Heart left ventricle (tissue), 16 donors: ENCODE measurements around the gene GPX4. TPM values are rescaled to one million over a fixed set of nuclear protein-coding genes. Genes with fewer than 3 reads are reported as not detected.
"Not testable (repeated sequence)": the region's sequence is repeated elsewhere in the genome, so short reads cannot be mapped to it uniquely, and the experiment has no call there.

Source experiments
- ATAC-seq, 4 donors: fragments of 200-7000 bp; cut with Tn5 transposase; one replicate each; pipeline ENCODE4 v1.9.1; 2020 to 2022; ENCODE audit warnings: moderate library complexity in 4 of 4, mild to moderate bottlenecking in 3 of 4, moderate number of reproducible peaks in 1 of 4
- DNase-seq, 5 donors: peaks; one replicate each; pipeline ENCODE4 v3.0.0-alpha.2; 2020
- H3K27ac ChIP-seq, 12 donors: fragments of 200-600 bp; sonication (generic) in 4 of 12; one replicate each; pipeline versions ENCODE4 v1.5.0 to v1.8.0; 2016 to 2022; ENCODE audit warnings: mild to moderate bottlenecking in 2 of 12
- H3K27me3 ChIP-seq, 9 donors: fragments of 200-600 bp; sonication (generic) in 2 of 9; one replicate each; pipeline versions ENCODE4 v1.5.1 to v1.8.0; 2016 to 2022; ENCODE audit warnings: mild to moderate bottlenecking in 3 of 9
- H3K36me3 ChIP-seq, 9 donors: fragments of 200-600 bp; sonication (generic) in 2 of 9; one replicate each; pipeline versions ENCODE4 v1.5.0 to v1.8.0; 2018 to 2022; ENCODE audit warnings: mild to moderate bottlenecking in 2 of 9
- H3K4me1 ChIP-seq, 12 donors: fragments of 200-600 bp; sonication (generic) in 4 of 12; one replicate each; pipeline versions ENCODE4 v1.5.0 to v1.8.0; 2016 to 2022; ENCODE audit warnings: mild to moderate bottlenecking in 3 of 12
- H3K4me3 ChIP-seq, 12 donors: fragments of 200-600 bp; sonication (generic) in 4 of 12; one replicate each; pipeline versions ENCODE4 v1.5.0 to v1.8.0; 2017 to 2022; ENCODE audit warnings: mild to moderate bottlenecking in 9 of 12, moderate library complexity in 4 of 12
- H3K9me3 ChIP-seq, 12 donors: fragments of 200-600 bp; sonication (generic) in 4 of 12; one replicate each; pipeline versions ENCODE4 v1.5.0 to v1.8.0; 2016 to 2022; ENCODE audit warnings: mild to moderate bottlenecking in 1 of 12
- POLR2A ChIP-seq, 2 donors: fragments of 450-650 bp; IDR thresholded peaks; one replicate each; pipeline ENCODE4 v1.6.1; 2017; ENCODE audit warnings: antibody characterized with exemption in 2 of 2, mild to moderate bottlenecking in 2 of 2, moderate library complexity in 2 of 2
- WGBS, 4 donors: extraction: QIAGEN DNeasy Blood & Tissue Kit in 2 of 4; methylation state at CpG; one replicate each; pipeline versions ENCODE4 v1.1.5 to v1.1.7; 2013 to 2018; 5-methylcytosine and 5-hydroxymethylcytosine counted together
- intact Hi-C, 10 donors: fragments of 100-400 bp; cut with DNase I; formaldehyde crosslinking; loops; one replicate each; pipeline versions ENCODE4 v1.11.1 to v1.14.2; 2022
- polyA plus RNA-seq, 2 donors: library from polyadenylated mRNA; stranded (reverse); fragments of 200-250 nt; gene quantifications; one replicate each; pipeline ENCODE4 v1.2.3, GENCODE V29; 2013
- total RNA-seq, 9 donors: library from RNA; depleted of rRNA in 2 of 9; stranded (reverse); fragments of >200 nt in 2 of 9; fragmentation: NEBNext Ultra II Directional in 3 of 9; extraction: Animal tissue kit (Norgen Biotek cat#: 25700) in 3 of 9; gene quantifications; one replicate each; pipeline versions ENCODE4 v1.1.0 to v1.2.4, GENCODE V29; 2016 to 2023
- TF ChIP-seq, protein P1 (sequence below), 12 donors: fragments of 200-600 bp; sonication (generic) in 4 of 12; IDR thresholded peaks; one replicate each; pipeline versions ENCODE4 v1.5.0 to v1.8.0; 2018 to 2022; ENCODE audit warnings: antibody characterized with exemption in 12 of 12, mild to moderate bottlenecking in 5 of 12
- donor health status: ischemic (EF 13 %, LVEDD 7.1; RV severe dilation, severe dysfunction).
- donor health status: healthy with polysubstance abuse.
- donor health status: DM: no; HTN: yes; CAD: no.
- donor health status: DM: no; HTN: no; CAD: no.
- donor health status: ischemic (EF 25% LVEDD 6.9; RV normal size, moderate dysfunction).
- donor health status: ischemic (EF 25% LVEDD 5.7; RV mildly dilated, moderate dysfunction).
- donor health status: healthy.
- donor health status: DM: yes; HTN: yes; CAD: no.
- donor health status: ischemic (EF 35%, LVEDD 5.7; RV mildly dilated, moderate dysfunction).
- donor health status: nonischemic (EF 11% LVEDD 7.7; RV severe dilation, severe dysfunction).
- donor health status: DM: yes; HTN: yes; CAD: no.
- donor health status: PGD.
- donor health status: ischemic (EF 29% LVEDD 5.4; RV normal size, mild dysfunction).
- donor health status: nonischemic (EF 23%, LVEDD 6.1; RV moderate dilation, normal function).

The GPX4 gene
- total and polyA plus RNA-seq, 11 donors, result 251 to 590 (median 326) TPM

DNA sequence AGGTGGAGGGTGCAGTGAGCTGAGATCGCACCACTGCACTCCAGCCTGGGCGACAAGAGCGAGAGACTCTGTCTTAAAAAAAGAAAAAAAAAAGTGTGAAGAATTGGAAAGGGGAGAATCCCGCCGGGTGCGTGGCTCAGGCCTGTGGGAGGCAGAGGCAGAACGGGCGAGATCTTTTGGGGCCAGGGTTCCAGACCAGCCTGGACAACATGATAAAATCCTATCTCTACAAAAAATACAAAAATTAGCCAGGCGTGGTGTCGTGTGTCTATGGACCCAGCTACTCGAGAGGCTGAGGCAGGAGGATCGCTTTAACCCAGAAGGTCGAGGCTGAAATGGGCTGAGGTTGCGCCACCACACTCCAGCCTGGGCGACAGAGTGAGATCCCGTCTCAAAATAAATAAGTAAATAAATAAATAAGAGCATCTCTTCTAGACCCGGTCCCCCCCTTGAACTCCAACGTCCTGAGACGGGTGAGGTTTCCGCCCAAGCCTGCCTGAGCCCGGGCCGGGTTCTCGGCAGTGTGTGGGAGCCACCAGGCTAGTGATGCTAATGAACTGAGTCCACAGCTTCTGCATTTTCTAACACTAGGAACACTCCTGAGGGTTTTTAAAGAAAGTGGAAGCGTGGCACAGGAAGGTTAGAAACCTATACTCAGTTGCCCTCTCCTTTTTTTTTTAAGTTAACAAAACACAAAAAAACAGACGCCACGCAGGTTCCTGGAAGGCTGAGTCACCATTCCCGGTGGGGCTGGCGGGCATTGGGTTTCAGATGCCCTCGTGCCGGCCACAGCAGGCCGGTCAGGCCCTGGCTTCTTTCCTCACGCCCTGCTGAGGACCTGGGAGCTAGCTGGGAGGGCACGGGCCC lies 22.0 kb downstream of the GPX4 start:
- H3K4me1 ChIP-seq, result peaks cover 0 to 48% (median 7%) of the 10 kb centered on the region in 12 donors
- no peak for ATAC-seq
- no peak for DNase-seq
- H3K9me3 ChIP-seq, result no peaks in the 10 kb centered on the region
- peak overlapping the region in 1 of 12 donors; percentile 27 for H3K27ac ChIP-seq
- H3K27me3 ChIP-seq, result no peaks in the 10 kb centered on the region
- TF ChIP-seq, protein P1, sequence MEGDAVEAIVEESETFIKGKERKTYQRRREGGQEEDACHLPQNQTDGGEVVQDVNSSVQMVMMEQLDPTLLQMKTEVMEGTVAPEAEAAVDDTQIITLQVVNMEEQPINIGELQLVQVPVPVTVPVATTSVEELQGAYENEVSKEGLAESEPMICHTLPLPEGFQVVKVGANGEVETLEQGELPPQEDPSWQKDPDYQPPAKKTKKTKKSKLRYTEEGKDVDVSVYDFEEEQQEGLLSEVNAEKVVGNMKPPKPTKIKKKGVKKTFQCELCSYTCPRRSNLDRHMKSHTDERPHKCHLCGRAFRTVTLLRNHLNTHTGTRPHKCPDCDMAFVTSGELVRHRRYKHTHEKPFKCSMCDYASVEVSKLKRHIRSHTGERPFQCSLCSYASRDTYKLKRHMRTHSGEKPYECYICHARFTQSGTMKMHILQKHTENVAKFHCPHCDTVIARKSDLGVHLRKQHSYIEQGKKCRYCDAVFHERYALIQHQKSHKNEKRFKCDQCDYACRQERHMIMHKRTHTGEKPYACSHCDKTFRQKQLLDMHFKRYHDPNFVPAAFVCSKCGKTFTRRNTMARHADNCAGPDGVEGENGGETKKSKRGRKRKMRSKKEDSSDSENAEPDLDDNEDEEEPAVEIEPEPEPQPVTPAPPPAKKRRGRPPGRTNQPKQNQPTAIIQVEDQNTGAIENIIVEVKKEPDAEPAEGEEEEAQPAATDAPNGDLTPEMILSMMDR (IDR thresholded peaks at IDR 0.05), result no peak
- TF ChIP-seq POLR2A (IDR thresholded peaks at IDR 0.05), result no peak
- H3K36me3 ChIP-seq, result peaks cover 7 to 99% (median 65%) of the 10 kb centered on the region in 9 donors
- intact Hi-C loops, result loop anchor here in 1 of 10 donors (5.0 kb wide), 1 partner anchor 51 kb away; no protein-coding TSS in a partner anchor
- no peak overlapping the region for H3K4me3 ChIP-seq
- WGBS, 4 donors, result 93 to 95% (median 94%) methylated on average over 32 to 33 of the region's 33 CpGs

- 90 to 95% (median 94%) methylated on average over 30 to 33 of the region's 33 CpGs for WGBS, 4 donors
- DNase-seq, result no peak
- no peaks in the 10 kb centered on the region for H3K9me3 ChIP-seq
- TF ChIP-seq, protein P1 (IDR thresholded peaks at IDR 0.05), result no peak
- no peak for TF ChIP-seq POLR2A (IDR thresholded peaks at IDR 0.05)
- peak overlapping the region in 1 of 12 donors; percentile 27 for H3K27ac ChIP-seq
- peaks cover 5 to 54% (median 17%) of the 10 kb centered on the region in 12 donors for H3K4me1 ChIP-seq
- intact Hi-C loops, result loop anchor here in 1 of 10 donors (5.0 kb wide), 1 partner anchor 50 kb away; no protein-coding TSS in a partner anchor
- ATAC-seq, result no peak
- H3K36me3 ChIP-seq, result peaks cover 7 to 86% (median 52%) of the 10 kb centered on the region in 9 donors
- H3K4me3 ChIP-seq, result no peak overlapping the region
- H3K27me3 ChIP-seq, result no peaks in the 10 kb centered on the region
Measured at GRCh38 chr19:1126984-1127760, 23.4 kb downstream of the GPX4 start.

DNA sequence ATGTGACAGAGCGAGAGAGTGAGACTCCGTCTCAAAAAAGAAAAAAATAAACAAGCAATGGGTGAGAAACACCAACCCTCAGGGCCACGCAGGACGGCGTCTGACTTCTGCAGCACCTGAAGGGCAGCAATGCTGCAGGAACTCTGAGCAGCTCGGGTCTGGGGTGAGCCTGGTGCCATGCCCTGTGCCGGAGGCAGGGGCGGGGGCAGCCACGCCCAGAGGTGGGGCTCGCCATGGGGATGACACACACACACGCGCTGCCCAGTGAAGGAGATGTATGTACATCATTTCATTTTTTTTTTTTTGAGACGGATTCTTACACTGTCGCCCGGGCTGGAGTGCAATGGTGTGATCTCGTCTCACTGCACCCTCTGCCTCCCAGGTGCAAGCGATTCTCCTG lies 24.3 kb downstream of the GPX4 start:
- TF ChIP-seq, protein P1 (IDR thresholded peaks at IDR 0.05), result no peak
- no peak for TF ChIP-seq POLR2A (IDR thresholded peaks at IDR 0.05)
- Histone ChIP-seq H3K27ac (no peak overlapping the region), H3K4me3 (no peak overlapping the region), H3K4me1 (peaks cover 11 to 63% (median 24%) of the 10 kb centered on the region in 12 donors), H3K9me3 (no peaks in the 10 kb centered on the region), H3K36me3 (peaks cover 4 to 76% (median 43%) of the 10 kb centered on the region in 9 donors), H3K27me3 (no peaks in the 10 kb centered on the region)
- DNase-seq (no peak), ATAC-seq (no peak)
- intact Hi-C loops, result loop anchor here in 1 of 10 donors (5.0 kb wide), 1 partner anchor 49 kb away; no protein-coding TSS in a partner anchor
- 91 to 98% (median 96%) methylated on average over 17 of the region's 17 CpGs for WGBS, 4 donors

GRCh38 chr19:1129084-1129483 lies 25.3 kb downstream of the GPX4 start:
- H3K27ac ChIP-seq, H3K9me3 ChIP-seq, ATAC-seq, H3K27me3 ChIP-seq, H3K4me3 ChIP-seq, DNase-seq: not testable (repeated sequence)
- peaks cover 4 to 67% (median 33%) of the 10 kb centered on the region in 9 donors for H3K36me3 ChIP-seq
- H3K4me1 ChIP-seq, result peaks cover 11 to 71% (median 24%) of the 10 kb centered on the region in 12 donors
- intact Hi-C loops, result loop anchor here in 1 of 10 donors (5.0 kb wide), 1 partner anchor 48 kb away; no protein-coding TSS in a partner anchor
- 96 to 98% (median 97%) methylated on average over 6 to 7 of the region's 7 CpGs for WGBS, 4 donors
